GM19351 (cell line): ENCODE data around the gene HHAT.

ENCODE experiments used
- ATAC-seq: cut with Tn5 transposase; IDR thresholded peaks from one replicate; pipeline ENCODE4 v1.9.1; 2021; ENCODE audit warnings: mild to moderate bottlenecking, moderate library complexity; ENCODE audit not compliant: unreplicated experiment

HHAT gene

GRCh38 chr1:210586771-210587170 is 258.1 kb downstream of the HHAT start:
- no peak for ATAC-seq

- ATAC-seq = no peak
Observed at GRCh38 chr1:210587566-210587965, 258.9 kb downstream of the HHAT start.

- no peak for ATAC-seq
Observed at GRCh38 chr1:210588357-210588756, 259.7 kb downstream of the HHAT start.

- no peak for ATAC-seq
Observed at GRCh38 chr1:210588946-210589345, 260.2 kb downstream of the HHAT start.

- no peak for ATAC-seq
Observed at GRCh38 chr1:210591214-210591613, 262.5 kb downstream of the HHAT start.

GRCh38 chr1:210594605-210595004 is 265.9 kb downstream of the HHAT start:
- no peak for ATAC-seq

GRCh38 chr1:210596641-210597040 is 267.9 kb downstream of the HHAT start:
- no peak for ATAC-seq

- ATAC-seq = peak; percentile 95
Observed at GRCh38 chr1:210597555-210598134, 268.9 kb downstream of the HHAT start.

- peak; percentile 19 for ATAC-seq
Observed at GRCh38 chr1:210598135-210598652, 269.5 kb downstream of the HHAT start.

- ATAC-seq = no peak
Observed at GRCh38 chr1:210600421-210601159, 271.9 kb downstream of the HHAT start.

GRCh38 chr1:210603123-210603522 is 274.4 kb downstream of the HHAT start:
- ATAC-seq = no peak

- no peak for ATAC-seq
Observed at GRCh38 chr1:210605099-210605498, 276.4 kb downstream of the HHAT start.

GRCh38 chr1:210607361-210607760 is 278.7 kb downstream of the HHAT start:
- no peak for ATAC-seq

GRCh38 chr1:210608767-210609166 is 280.1 kb downstream of the HHAT start:
- no peak for ATAC-seq

- no peak for ATAC-seq
Observed at GRCh38 chr1:210616356-210616755, 287.7 kb downstream of the HHAT start.

GRCh38 chr1:210617293-210617692 is 288.6 kb downstream of the HHAT start:
- ATAC-seq = no peak

- no peak for ATAC-seq
Observed at GRCh38 chr1:210618369-210618768, 289.7 kb downstream of the HHAT start.

- ATAC-seq = no peak
Observed at GRCh38 chr1:210620867-210621488, 292.3 kb downstream of the HHAT start.

GRCh38 chr1:210621712-210622111 is 293.0 kb downstream of the HHAT start:
- no peak for ATAC-seq

GRCh38 chr1:210624722-210625121 is 296.0 kb downstream of the HHAT start:
- no peak for ATAC-seq

- ATAC-seq = no peak
Observed at GRCh38 chr1:210625715-210626114, 297.0 kb downstream of the HHAT start.

- ATAC-seq = no peak
Observed at GRCh38 chr1:210626341-210626740, 297.6 kb downstream of the HHAT start.
